Neural progenitor cell (in vitro differentiated cells): ENCODE results near the gene ST13.

ENCODE experiments used
- CTCF ChIP-seq: fragments of 200-600 bp; sonication (generic); IDR thresholded peaks from 2 replicates; pipeline ENCODE4 v1.5.1; 2017; ENCODE audit warnings: antibody characterized with exemption, mild to moderate bottlenecking
- EZH2 ChIP-seq: fragments of 200-600 bp; sonication (generic); IDR thresholded peaks from 2 replicates; pipeline ENCODE4 v1.6.1; 2017; ENCODE audit warnings: antibody characterized with exemption, mild to moderate bottlenecking, moderate library complexity
- EZH2phosphoT487 ChIP-seq: fragments of 200-600 bp; sonication (generic); IDR thresholded peaks from 2 replicates; pipeline ENCODE4 v1.6.1; 2017; ENCODE audit warnings: antibody characterized with exemption

- TF ChIP-seq EZH2phosphoT487 = no peak
- no peak for TF ChIP-seq CTCF
- no peak for TF ChIP-seq EZH2
Measured at GRCh38 chr22:40799008-40799407, 57.4 kb downstream of the ST13 start.
